Left kidney (tissue), 2 donors: Measurements from ENCODE around the gene CORO7. TPM values are rescaled to one million over a fixed set of nuclear protein-coding genes. Genes with fewer than 3 reads are reported as not detected.
"Not testable (repeated sequence)": the region's sequence is repeated elsewhere in the genome, so short reads cannot be mapped to it uniquely, and the experiment has no call there.

ENCODE experiments used
- DNase-seq: peaks from one replicate; pipeline ENCODE4 v3.0.0-alpha.2; 2013
- polyA plus RNA-seq: library from polyadenylated mRNA; unstranded; fragments of 120-200 nt; gene quantifications from one replicate; pipeline ENCODE4 v1.2.1, GENCODE V29; 2013; ENCODE audit not compliant: insufficient read length

The CORO7 gene
- polyA plus RNA-seq, 1 donor = 20.3 TPM

- no peak for DNase-seq
Observed at GRCh38 chr16:4338712-4339299, 77.6 kb downstream of the CORO7 start.

- no peak for DNase-seq
Observed at GRCh38 chr16:4338125-4338582, 78.2 kb downstream of the CORO7 start.

GRCh38 chr16:4337540-4338088 lies 78.8 kb downstream of the CORO7 start:
- no peak for DNase-seq

DNA sequence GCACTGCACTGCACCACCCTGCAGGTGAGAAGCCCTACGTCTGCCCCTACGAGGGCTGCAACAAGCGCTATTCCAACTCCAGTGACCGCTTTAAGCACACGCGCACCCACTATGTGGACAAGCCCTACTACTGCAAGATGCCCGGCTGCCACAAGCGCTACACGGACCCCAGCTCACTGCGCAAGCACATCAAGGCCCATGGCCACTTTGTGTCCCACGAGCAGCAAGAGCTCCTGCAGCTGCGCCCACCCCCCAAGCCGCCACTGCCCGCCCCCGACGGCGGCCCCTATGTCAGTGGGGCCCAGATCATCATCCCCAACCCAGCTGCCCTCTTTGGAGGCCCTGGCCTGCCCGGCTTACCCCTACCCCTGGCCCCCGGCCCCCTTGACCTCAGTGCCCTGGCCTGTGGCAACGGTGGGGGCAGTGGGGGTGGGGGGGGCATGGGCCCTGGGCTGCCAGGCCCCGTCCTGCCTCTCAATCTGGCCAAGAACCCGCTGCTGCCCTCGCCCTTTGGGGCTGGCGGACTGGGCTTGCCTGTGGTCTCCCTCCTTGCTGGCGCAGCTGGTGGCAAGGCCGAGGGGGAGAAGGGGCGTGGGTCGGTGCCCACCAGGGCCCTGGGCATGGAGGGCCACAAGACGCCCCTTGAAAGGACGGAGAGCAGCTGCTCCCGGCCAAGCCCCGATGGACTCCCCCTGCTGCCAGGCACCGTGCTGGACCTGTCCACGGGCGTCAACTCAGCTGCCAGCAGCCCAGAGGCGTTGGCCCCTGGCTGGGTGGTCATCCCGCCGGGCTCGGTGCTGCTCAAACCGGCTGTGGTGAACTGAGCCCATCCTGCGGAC lies 79.5 kb downstream of the CORO7 start:
- DNase-seq = no peak

DNA sequence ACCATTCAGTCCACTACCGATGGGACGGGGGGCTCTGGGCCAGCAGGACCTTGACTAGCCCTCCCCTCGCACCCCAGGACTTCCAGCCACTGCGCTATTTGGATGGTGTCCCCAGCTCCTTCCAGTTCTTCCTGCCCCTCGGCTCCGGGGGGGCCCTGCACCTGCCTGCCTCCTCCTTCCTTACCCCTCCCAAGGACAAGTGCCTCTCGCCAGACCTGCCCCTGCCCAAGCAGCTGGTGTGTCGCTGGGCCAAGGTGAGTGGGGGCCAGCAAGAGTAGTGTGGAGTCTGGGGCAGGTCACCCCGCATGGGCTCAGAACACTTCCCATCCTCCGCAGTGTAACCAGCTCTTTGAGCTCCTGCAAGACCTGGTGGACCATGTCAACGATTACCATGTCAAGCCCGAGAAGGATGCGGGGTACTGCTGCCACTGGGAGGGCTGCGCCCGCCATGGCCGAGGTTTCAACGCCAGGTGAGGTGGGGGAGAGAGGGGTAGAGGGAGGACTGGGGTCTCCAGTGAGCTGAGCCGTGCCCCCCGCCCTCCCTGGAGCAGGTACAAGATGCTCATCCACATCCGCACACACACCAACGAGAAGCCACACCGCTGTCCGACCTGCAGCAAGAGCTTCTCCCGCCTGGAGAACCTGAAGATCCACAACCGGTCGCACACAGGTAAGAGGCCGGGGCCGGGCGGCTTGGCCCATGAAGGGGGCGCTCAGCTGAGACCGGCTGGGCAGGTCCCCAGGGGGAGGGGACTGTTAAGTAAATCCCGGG lies 81.5 kb downstream of the CORO7 start:
- no peak for DNase-seq

DNA sequence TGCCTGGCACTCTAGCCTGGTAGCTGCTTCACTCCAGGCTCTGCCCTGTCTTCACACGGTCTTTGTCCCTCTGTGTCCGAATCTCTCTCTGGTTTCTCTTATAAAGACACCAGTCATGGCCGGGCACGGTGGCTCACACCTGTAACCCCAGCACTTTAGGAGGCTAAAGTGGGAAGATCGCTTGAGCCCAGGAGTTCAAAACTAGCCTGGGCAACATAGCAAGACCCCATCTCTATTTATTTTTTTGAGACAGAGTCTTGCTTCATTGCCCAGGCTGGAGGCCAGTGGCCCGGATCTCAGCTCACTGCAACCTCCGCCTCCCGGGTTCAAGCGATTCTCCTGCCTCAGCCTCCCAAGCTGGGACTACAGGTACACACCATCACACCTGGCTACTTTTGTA lies 82.7 kb downstream of the CORO7 start:
- not testable (repeated sequence) for DNase-seq

DNA sequence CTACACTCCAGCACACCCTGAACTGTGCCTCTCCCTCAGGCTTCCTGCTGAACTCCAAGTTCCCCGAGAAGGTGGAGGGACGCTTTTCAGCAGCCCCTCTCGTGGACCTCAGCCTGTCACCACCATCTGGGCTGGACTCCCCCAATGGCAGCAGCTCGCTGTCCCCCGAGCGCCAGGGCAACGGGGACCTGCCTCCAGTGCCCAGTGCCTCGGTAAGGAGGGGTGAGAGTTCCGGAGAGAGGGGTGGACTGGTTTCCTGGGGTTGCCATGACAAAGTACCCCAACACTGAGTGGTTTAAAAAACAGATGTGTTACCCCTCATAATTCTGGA lies 83.1 kb downstream of the CORO7 start:
- DNase-seq = no peak

- DNase-seq = no peak
Observed at GRCh38 chr16:4332623-4333307, 83.6 kb downstream of the CORO7 start.

DNA sequence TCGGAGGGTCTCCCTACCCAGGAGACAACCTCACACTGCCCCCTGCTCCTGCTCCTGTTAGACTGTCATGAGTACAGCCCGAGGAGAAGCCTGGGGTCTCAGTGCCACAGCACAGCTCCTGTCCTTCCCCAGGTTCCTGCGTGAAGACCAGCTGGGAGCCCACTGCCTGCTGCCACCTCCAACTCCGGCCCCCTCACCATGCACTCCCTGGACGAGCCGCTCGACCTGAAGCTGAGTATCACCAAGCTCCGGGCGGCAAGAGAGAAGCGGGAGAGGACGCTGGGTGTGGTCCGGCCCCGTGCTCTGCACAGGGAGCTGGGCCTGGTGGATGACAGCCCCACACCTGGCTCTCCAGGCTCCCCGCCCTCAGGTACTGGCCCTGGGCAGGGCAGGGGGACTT lies 84.3 kb downstream of the CORO7 start:
- DNase-seq = no peak

GRCh38 chr16:4330277-4330874 lies 86.0 kb downstream of the CORO7 start:
- DNase-seq = no peak

- DNase-seq = no peak
Observed at GRCh38 chr16:4328782-4329775, 87.3 kb downstream of the CORO7 start.

- DNase-seq = peak; percentile 83
Observed at GRCh38 chr16:4328046-4328781, 88.2 kb downstream of the CORO7 start.

- DNase-seq = no peak
Observed at GRCh38 chr16:4327386-4328045, 88.9 kb downstream of the CORO7 start.

GRCh38 chr16:4325253-4325758 lies 91.1 kb downstream of the CORO7 start:
- no peak for DNase-seq

- no peak for DNase-seq
Observed at GRCh38 chr16:4324492-4325252, 91.7 kb downstream of the CORO7 start.

DNA sequence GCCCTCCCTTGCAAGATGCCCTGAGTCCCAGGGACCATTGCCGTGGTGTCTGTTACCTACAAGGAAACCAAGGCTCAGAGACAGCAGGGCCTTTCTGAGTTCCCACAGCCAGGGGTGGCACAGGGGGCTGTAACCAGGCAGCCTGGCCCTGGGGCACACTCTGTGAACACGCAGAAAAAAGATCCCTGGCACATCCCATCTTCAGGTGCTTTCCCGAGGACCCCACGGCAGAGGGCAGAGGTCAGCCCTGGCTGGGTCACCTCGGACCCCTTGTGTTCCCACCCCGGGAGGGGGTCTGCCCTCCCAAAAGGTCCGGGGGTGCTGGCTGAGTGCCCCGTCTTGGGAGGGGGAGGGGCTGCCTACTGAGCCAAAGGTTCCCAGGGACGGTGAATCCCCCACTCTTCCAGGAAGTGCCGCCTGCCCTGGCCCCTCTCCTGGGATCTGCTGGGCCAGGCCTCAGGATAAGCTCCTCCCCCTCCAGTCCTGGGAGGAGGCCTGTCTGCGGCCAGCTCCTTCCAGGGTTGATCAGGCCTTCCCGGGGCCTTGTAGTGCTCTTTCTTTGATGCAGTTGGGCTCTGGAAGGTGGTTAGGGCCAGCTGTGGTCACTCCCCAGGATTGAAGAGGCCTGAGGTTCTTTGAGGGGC lies 92.4 kb downstream of the CORO7 start:
- no peak for DNase-seq

- DNase-seq = no peak
Observed at GRCh38 chr16:4323071-4323844, 93.1 kb downstream of the CORO7 start.
